OCI-LY3 (cell line): ENCODE data around the gene YIPF5.

Experiments
- H2AFZ ChIP-seq: fragments of 200-600, 300-600 bp; shearing (Covaris generic); 2 replicates; pipeline ENCODE4 v1.6.0; 2014; ENCODE audit warnings: antibody characterized with exemption, low read depth, low read length
- H3K27ac ChIP-seq: fragments of 200-600, 300-600 bp; sonication (generic); 2 replicates; pipeline ENCODE4 v1.5.1; 2014; ENCODE audit warnings: mild to moderate bottlenecking, low read length, moderate library complexity, mixed read lengths
- H3K27me3 ChIP-seq: fragments of 200-600, 300-600 bp; sonication (generic); 2 replicates; pipeline ENCODE4 v1.6.1; 2014; ENCODE audit warnings: low read depth, low read length, mixed read lengths
- H3K36me3 ChIP-seq: fragments of 200-600, 300-600 bp; sonication (generic); replicated peaks from 2 replicates; pipeline ENCODE3; 2014; ENCODE audit warnings: low read depth, low read length, mixed read lengths
- H3K4me1 ChIP-seq: fragments of 300-600, 200-600 bp; sonication (generic); 2 replicates; pipeline ENCODE4 v1.6.1; 2014; ENCODE audit warnings: low read length, mixed read lengths
- H3K4me2 ChIP-seq: fragments of 200-600, 300-600 bp; sonication (generic); 2 replicates; pipeline ENCODE4 v1.6.1; 2014; ENCODE audit warnings: low read length, mixed read lengths
- H3K4me3 ChIP-seq: fragments of 300-600, 200-600 bp; sonication (generic); 2 replicates; pipeline ENCODE4 v1.5.1; 2014; ENCODE audit warnings: antibody characterized with exemption, mild to moderate bottlenecking, low read length, moderate library complexity
- H3K79me2 ChIP-seq: fragments of 300-600, 200-600 bp; shearing (Covaris generic); 2 replicates; pipeline ENCODE4 v1.6.1; 2014; ENCODE audit warnings: mild to moderate bottlenecking, low read length, mixed read lengths
- H3K9ac ChIP-seq: fragments of 300-600, 200-600 bp; shearing (Covaris generic); 2 replicates; pipeline ENCODE4 v1.6.0; 2014; ENCODE audit warnings: mild to moderate bottlenecking, low read length, moderate library complexity
- H3K9me3 ChIP-seq: fragments of 200-600, 300-600 bp; shearing (Covaris generic); 2 replicates; pipeline ENCODE4 v1.6.1; 2014; ENCODE audit warnings: low read length, mixed read lengths; ENCODE audit not compliant: insufficient read depth
- H4K20me1 ChIP-seq: fragments of 200-600, 300-600 bp; sonication (generic); 2 replicates; pipeline ENCODE4 v1.6.1; 2016; ENCODE audit warnings: low read length, mixed read lengths; ENCODE audit not compliant: insufficient read depth
- CTCF ChIP-seq: fragments of 200-600, 300-600 bp; sonication (generic); IDR thresholded peaks from 2 replicates; pipeline ENCODE4 v1.5.1; 2014; ENCODE audit warnings: antibody characterized with exemption, low read length, low read depth
- EZH2phosphoT487 ChIP-seq: fragments of 200-600 bp; shearing (Covaris generic); IDR thresholded peaks from 2 replicates; pipeline ENCODE4 v1.6.1; 2018; ENCODE audit warnings: antibody characterized with exemption, mixed run types, low read depth

The YIPF5 gene

GRCh38 chr5:144191998-144192397 is 21.5 kb upstream of the YIPF5 start:
- H4K20me1 ChIP-seq = no peaks in the 10 kb centered on the region
- H3K36me3 ChIP-seq = peaks cover 2% of the 10 kb centered on the region
- H3K4me3 ChIP-seq = peak overlapping the region; percentile 63
- no peak for TF ChIP-seq EZH2phosphoT487
- peak; percentile 62 for TF ChIP-seq CTCF
- no peaks in the 10 kb centered on the region for H3K79me2 ChIP-seq
- H3K27ac ChIP-seq = peak overlapping the region; percentile 59
- H3K9ac ChIP-seq = peak overlapping the region; percentile 55
- H3K4me2 ChIP-seq = peak overlapping the region; percentile 80
- H3K9me3 ChIP-seq = no peaks in the 10 kb centered on the region
- peak overlapping the region; percentile 91 for H2AFZ ChIP-seq
- H3K27me3 ChIP-seq = no peaks in the 10 kb centered on the region
- peaks cover 52% of the 10 kb centered on the region for H3K4me1 ChIP-seq

GRCh38 chr5:144191531-144191930 is 21.1 kb upstream of the YIPF5 start:
- Histone ChIP-seq H3K27ac (peak overlapping the region; percentile 59), H4K20me1 (no peaks in the 10 kb centered on the region), H3K79me2 (no peaks in the 10 kb centered on the region), H3K36me3 (peaks cover 2% of the 10 kb centered on the region), H3K27me3 (no peaks in the 10 kb centered on the region), H3K4me2 (peak overlapping the region; percentile 80), H3K9ac (peak overlapping the region; percentile 55), H3K4me3 (peak overlapping the region; percentile 63), H3K4me1 (peaks cover 56% of the 10 kb centered on the region), H3K9me3 (no peaks in the 10 kb centered on the region), H2AFZ (peak overlapping the region; percentile 87)
- TF ChIP-seq CTCF (no peak), EZH2phosphoT487 (no peak)

DNA sequence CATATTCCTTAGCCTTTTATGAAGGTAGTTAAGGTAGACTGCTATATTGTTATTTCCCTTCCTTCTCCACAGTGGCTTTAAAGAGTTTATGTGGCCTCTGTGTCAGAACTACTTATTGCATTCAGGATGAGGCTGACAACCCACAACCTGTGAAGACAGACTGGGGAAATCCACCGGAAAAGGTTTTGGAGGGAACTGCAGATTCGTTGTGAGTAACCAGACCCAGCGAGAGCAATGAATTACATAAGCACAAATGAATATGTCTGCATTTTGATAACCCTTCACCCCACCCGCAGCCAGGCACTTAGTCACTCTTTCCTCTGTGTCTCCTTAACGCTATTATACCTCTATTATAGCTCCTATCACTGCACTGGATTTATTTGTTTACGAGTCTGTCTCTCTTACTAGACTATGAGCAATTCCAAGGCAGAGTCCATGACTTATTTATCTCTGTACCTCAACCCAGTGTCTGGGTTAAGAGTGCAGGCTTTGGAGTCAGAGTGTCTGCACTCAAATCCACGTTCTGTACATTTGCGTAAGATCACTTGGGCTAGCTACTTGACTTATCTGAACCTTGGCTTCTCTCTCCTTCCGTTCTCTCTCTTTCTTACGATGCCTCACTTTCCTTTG is 19.5 kb upstream of the YIPF5 start:
- Histone ChIP-seq H3K4me2 (peak overlapping the region; percentile 66), H2AFZ (no peak overlapping the region; the same call in 1 of the 2 replicates), H4K20me1 (no peaks in the 10 kb centered on the region), H3K36me3 (peaks cover 2% of the 10 kb centered on the region), H3K9me3 (no peaks in the 10 kb centered on the region), H3K27me3 (no peaks in the 10 kb centered on the region), H3K4me3 (peak overlapping the region; percentile 46), H3K27ac (peak overlapping the region; percentile 84), H3K9ac (peak overlapping the region; percentile 53; the same call in 1 of the 2 replicates), H3K79me2 (no peaks in the 10 kb centered on the region), H3K4me1 (peaks cover 59% of the 10 kb centered on the region)
- TF ChIP-seq CTCF = no peak
- no peak for TF ChIP-seq EZH2phosphoT487

GRCh38 chr5:144187699-144188294 is 17.3 kb upstream of the YIPF5 start:
- Histone ChIP-seq H4K20me1 (no peaks in the 10 kb centered on the region), H3K27ac (peak overlapping the region; percentile 84), H3K9me3 (no peaks in the 10 kb centered on the region), H3K36me3 (peaks cover 2% of the 10 kb centered on the region), H3K9ac (peak overlapping the region; percentile 56; the same call in 1 of the 2 replicates), H3K27me3 (no peaks in the 10 kb centered on the region), H3K4me2 (peak overlapping the region; percentile 60), H3K79me2 (no peaks in the 10 kb centered on the region), H3K4me3 (peak overlapping the region; percentile 20; the same call in 1 of the 2 replicates), H3K4me1 (peaks cover 59% of the 10 kb centered on the region), H2AFZ (peak overlapping the region; percentile 54; the same call in 1 of the 2 replicates)
- no peak for TF ChIP-seq CTCF
- no peak for TF ChIP-seq EZH2phosphoT487
